Measurements from ENCODE around the gene IL17B. TPM values are rescaled to one million over a fixed set of nuclear protein-coding genes. Genes with fewer than 3 reads are reported as not detected.

The IL17B gene
- total RNA-seq, 1 experiment from 2014 or later: not detected

DNA sequence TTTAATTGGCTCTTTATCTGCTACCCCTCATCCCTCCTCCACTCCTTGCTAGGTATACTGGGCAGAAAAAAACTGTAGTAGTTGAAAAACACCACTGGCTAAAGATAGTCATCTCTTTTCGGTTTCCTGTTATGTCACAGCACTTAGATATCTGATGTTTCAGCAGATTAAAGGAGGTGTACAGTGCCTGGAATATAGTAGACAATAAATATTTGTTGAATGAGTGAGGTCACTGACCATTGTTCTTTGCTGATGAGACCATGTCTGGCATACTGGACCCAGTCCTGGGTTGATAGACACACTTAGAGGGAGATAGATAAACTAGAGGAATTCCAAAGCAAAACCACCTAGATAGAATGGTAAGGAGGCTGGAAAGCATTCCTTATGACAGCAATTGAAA is 30.6 kb downstream of the IL17B start:
- CTCF ChIA-PET: no interaction called here
- ATAC-seq (no peak), DNase-seq (ENCODE audit: low spot score) (no peak)
- Mint-ChIP-seq H3K4me3 (no peak overlapping the region), H3K27me3 (ENCODE audit: low read depth) (peaks cover 3% of the 10 kb centered on the region), H3K4me1 (peaks cover 20% of the 10 kb centered on the region), H3K9me3 (no peaks in the 10 kb centered on the region), H3K27ac (no peak overlapping the region), H3K36me3 (peaks cover 64% of the 10 kb centered on the region)
- POLR2A ChIA-PET: no interaction called here
- TF ChIP-seq CBFB (CRISPR knock-in tag; IDR thresholded peaks at IDR 0.05; ENCODE audit: low read depth): no peak
- no peak for TF ChIP-seq RORB (CRISPR knock-in tag; IDR thresholded peaks at IDR 0.05)
- no peak for TF ChIP-seq TP53 (CRISPR knock-in tag; IDR thresholded peaks at IDR 0.05)
- TF ChIP-seq NFATC4 (CRISPR knock-in tag; IDR thresholded peaks at IDR 0.05): no peak
- no peak for TF ChIP-seq ZNF671 (CRISPR knock-in tag; IDR thresholded peaks at IDR 0.05)
- TF ChIP-seq, protein P1, sequence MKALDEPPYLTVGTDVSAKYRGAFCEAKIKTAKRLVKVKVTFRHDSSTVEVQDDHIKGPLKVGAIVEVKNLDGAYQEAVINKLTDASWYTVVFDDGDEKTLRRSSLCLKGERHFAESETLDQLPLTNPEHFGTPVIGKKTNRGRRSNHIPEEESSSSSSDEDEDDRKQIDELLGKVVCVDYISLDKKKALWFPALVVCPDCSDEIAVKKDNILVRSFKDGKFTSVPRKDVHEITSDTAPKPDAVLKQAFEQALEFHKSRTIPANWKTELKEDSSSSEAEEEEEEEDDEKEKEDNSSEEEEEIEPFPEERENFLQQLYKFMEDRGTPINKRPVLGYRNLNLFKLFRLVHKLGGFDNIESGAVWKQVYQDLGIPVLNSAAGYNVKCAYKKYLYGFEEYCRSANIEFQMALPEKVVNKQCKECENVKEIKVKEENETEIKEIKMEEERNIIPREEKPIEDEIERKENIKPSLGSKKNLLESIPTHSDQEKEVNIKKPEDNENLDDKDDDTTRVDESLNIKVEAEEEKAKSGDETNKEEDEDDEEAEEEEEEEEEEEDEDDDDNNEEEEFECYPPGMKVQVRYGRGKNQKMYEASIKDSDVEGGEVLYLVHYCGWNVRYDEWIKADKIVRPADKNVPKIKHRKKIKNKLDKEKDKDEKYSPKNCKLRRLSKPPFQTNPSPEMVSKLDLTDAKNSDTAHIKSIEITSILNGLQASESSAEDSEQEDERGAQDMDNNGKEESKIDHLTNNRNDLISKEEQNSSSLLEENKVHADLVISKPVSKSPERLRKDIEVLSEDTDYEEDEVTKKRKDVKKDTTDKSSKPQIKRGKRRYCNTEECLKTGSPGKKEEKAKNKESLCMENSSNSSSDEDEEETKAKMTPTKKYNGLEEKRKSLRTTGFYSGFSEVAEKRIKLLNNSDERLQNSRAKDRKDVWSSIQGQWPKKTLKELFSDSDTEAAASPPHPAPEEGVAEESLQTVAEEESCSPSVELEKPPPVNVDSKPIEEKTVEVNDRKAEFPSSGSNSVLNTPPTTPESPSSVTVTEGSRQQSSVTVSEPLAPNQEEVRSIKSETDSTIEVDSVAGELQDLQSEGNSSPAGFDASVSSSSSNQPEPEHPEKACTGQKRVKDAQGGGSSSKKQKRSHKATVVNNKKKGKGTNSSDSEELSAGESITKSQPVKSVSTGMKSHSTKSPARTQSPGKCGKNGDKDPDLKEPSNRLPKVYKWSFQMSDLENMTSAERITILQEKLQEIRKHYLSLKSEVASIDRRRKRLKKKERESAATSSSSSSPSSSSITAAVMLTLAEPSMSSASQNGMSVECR (CRISPR knock-in tag; IDR thresholded peaks at IDR 0.05; ENCODE audit: borderline replicate concordance): no peak
- TF ChIP-seq NFYB (CRISPR knock-in tag; conservative IDR thresholded peaks at IDR 0.05; ENCODE audit: low read depth): no peak
- TF ChIP-seq, protein P2, sequence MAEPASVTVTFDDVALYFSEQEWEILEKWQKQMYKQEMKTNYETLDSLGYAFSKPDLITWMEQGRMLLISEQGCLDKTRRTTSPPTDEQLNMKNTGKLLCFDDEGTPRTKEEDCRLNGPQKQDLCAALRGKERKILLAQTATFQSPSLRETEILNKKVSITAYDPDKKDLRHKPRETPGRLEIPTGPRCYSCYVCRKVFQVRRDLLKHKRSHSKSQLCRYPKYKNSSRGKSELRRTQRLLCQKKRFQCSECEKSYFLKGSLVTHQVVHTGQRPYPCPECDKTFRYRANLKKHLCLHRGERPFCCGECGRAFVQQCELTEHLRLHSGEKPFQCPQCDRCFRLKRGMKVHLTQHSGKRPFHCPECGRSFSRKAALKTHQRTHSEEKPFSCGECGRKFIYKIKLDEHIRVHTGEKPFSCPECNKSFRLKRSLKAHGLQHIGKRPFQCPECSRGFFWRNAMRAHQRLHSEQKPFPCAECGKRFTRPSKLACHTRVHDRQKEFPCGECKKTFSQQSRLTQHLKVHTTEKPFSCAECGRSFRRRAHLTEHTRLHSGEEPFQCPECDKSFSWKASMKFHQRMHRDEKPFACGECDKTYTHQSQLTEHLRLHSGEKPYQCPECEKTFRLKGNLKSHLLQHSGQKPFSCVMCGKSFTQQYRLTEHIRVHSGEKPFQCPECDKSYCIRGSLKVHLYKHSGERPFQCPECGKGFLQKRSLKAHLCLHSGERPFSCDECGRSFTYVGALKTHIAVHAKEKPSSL (CRISPR knock-in tag; conservative IDR thresholded peaks at IDR 0.05): no peak
- TF ChIP-seq EMX1 (CRISPR knock-in tag; IDR thresholded peaks at IDR 0.05): no peak

DNA sequence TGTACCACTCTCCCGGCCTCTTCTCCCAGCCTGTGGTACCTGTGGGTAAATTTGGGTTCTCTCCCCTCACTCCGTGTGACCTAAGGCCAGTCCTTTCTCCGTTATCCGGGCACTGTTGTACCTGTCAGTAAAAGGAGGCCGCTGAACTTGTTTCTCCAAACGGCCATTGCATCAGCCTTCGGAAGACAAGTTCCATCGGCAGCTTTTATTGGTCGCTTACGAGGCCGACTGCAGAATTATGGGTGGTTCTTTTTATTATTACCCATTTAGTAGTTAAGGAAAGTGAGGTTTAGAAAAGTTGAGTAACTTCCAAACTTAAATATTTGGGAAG is 33.2 kb downstream of the IL17B start:
- TF ChIP-seq, protein P3, sequence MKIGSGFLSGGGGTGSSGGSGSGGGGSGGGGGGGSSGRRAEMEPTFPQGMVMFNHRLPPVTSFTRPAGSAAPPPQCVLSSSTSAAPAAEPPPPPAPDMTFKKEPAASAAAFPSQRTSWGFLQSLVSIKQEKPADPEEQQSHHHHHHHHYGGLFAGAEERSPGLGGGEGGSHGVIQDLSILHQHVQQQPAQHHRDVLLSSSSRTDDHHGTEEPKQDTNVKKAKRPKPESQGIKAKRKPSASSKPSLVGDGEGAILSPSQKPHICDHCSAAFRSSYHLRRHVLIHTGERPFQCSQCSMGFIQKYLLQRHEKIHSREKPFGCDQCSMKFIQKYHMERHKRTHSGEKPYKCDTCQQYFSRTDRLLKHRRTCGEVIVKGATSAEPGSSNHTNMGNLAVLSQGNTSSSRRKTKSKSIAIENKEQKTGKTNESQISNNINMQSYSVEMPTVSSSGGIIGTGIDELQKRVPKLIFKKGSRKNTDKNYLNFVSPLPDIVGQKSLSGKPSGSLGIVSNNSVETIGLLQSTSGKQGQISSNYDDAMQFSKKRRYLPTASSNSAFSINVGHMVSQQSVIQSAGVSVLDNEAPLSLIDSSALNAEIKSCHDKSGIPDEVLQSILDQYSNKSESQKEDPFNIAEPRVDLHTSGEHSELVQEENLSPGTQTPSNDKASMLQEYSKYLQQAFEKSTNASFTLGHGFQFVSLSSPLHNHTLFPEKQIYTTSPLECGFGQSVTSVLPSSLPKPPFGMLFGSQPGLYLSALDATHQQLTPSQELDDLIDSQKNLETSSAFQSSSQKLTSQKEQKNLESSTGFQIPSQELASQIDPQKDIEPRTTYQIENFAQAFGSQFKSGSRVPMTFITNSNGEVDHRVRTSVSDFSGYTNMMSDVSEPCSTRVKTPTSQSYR (CRISPR knock-in tag; IDR thresholded peaks at IDR 0.05): no peak
- peak; percentile 71; the same call in 1 of the 2 replicates for TF ChIP-seq GABPB1 (CRISPR knock-in tag; IDR thresholded peaks at IDR 0.05)
- DNase-seq (ENCODE audit: low spot score): no peak
- ATAC-seq: peak; percentile 10
- CTCF ChIA-PET: interaction anchor here (1.0 to 3.0 kb wide), 10 partner anchors 9 to 206 kb away, joined by 3 to 15 read pairs (median 4); partner anchors contain the start of genes ABLIM3 and PCYOX1L
- no peaks in the 10 kb centered on the region for H3K9me3 Mint-ChIP-seq
- H3K4me3 Mint-ChIP-seq: peak overlapping the region; percentile 89
- peaks cover 20% of the 10 kb centered on the region for H3K4me1 Mint-ChIP-seq
- H3K36me3 Mint-ChIP-seq: peaks cover 40% of the 10 kb centered on the region
- H3K27ac Mint-ChIP-seq: peak overlapping the region; percentile 77
- peaks cover 13% of the 10 kb centered on the region for H3K27me3 Mint-ChIP-seq (ENCODE audit: low read depth)
- POLR2A ChIA-PET: interaction anchor here (0.6 to 1.5 kb wide), 2 partner anchors 12 to 215 kb away, joined by 5 to 16 read pairs; partner anchors contain the start of gene PCYOX1L

DNA sequence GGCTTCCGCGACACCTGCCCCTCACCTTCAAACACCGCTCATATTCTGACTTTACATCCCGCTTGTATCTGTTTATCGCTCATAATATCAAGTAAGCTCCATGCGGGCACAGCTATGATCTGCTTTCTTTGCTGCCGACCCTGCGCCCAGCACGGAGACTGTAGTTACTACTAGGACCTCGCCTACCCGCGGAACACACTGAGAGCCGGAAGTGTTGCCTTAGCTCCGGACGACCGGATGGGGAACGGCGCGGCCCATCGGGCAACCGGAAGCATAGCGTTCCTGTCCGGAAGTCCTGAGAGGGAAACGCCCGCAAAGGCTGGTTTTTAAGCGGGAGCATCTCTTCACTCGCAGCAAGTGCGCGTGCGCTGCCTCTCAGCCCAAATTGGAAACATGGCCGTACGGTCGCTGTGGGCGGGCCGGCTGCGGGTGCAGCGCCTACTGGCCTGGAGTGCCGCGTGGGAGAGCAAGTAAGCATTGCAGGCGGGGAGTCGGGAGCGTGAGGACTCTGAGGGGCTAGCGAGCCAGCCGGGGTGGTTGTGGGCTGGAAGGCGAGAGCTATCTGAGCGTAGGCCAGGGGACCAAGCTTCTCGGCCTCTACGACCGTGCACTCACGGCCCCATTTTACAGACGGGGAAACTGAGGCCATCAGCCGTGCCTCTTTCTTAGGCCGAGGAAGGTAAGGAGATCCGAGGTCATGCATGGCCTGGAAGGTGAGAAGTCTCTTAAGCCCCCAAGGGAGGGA is 33.8 kb downstream of the IL17B start, which contains the start of gene GRPEL2:
TSS of gene GRPEL2 (plus strand) at position 353 of the 745 bp plus-strand sequence. CDS start at position 394, 41 bp downstream.
- peak; percentile 97 for ATAC-seq
- ChIA-PET CTCF (interaction anchor here (0.6 to 3.0 kb wide), 11 partner anchors 10 to 942 kb away, joined by 3 to 15 read pairs (median 4); partner anchors contain the start of gene PCYOX1L), POLR2A (interaction anchor here (0.7 to 1.5 kb wide), 5 partner anchors 12 to 214 kb away, joined by 3 to 16 read pairs (median 4); partner anchors contain the start of gene PCYOX1L)
- Mint-ChIP-seq H3K36me3 (peaks cover 35% of the 10 kb centered on the region), H3K27me3 (ENCODE audit: low read depth) (peaks cover 13% of the 10 kb centered on the region), H3K9me3 (no peaks in the 10 kb centered on the region), H3K4me3 (peak within 1 kb of the TSS; percentile 89), H3K27ac (peak within 1 kb of the TSS; percentile 90), H3K4me1 (peaks cover 20% of the 10 kb centered on the region)
- DNase-seq (ENCODE audit: low spot score): peak; percentile 94
- TF ChIP-seq ZNF423 (CRISPR knock-in tag; IDR thresholded peaks at IDR 0.05): no peak
- 0 out of 2 replicates have a peak, but pooled peaks have one; percentile 31 for TF ChIP-seq NFYB (CRISPR knock-in tag; conservative IDR thresholded peaks at IDR 0.05; ENCODE audit: low read depth)
- TF ChIP-seq KAT7 (CRISPR knock-in tag; IDR thresholded peaks at IDR 0.05; ENCODE audit: borderline replicate concordance): peak; percentile 98; the same call in 1 of the 2 replicates
- no peak for TF ChIP-seq TP53 (CRISPR knock-in tag; IDR thresholded peaks at IDR 0.05)
- peak; percentile 81; the same call in 1 of the 2 replicates for TF ChIP-seq ZNF317 (CRISPR knock-in tag; IDR thresholded peaks at IDR 0.05; ENCODE audit: borderline replicate concordance, low read depth)
- TF ChIP-seq, protein P4, sequence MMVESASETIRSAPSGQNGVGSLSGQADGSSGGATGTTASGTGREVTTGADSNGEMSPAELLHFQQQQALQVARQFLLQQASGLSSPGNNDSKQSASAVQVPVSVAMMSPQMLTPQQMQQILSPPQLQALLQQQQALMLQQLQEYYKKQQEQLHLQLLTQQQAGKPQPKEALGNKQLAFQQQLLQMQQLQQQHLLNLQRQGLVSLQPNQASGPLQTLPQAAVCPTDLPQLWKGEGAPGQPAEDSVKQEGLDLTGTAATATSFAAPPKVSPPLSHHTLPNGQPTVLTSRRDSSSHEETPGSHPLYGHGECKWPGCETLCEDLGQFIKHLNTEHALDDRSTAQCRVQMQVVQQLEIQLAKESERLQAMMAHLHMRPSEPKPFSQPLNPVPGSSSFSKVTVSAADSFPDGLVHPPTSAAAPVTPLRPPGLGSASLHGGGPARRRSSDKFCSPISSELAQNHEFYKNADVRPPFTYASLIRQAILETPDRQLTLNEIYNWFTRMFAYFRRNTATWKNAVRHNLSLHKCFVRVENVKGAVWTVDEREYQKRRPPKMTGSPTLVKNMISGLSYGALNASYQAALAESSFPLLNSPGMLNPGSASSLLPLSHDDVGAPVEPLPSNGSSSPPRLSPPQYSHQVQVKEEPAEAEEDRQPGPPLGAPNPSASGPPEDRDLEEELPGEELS (CRISPR knock-in tag; IDR thresholded peaks at IDR 0.05): peak; percentile 80
- TF ChIP-seq ZNF416 (CRISPR knock-in tag; IDR thresholded peaks at IDR 0.05): peak; percentile 61; the same call in 1 of the 2 replicates
- no peak for TF ChIP-seq NR1H2 (CRISPR knock-in tag; IDR thresholded peaks at IDR 0.05)
